Mucosa of rectum (tissue), 2 donors: ENCODE measurements around the gene RIT1.
A peak's percentile ranks its signal among the peaks of the same experiment; 100 is the strongest.
"Not testable (repeated sequence)": the region's sequence is repeated elsewhere in the genome, so short reads cannot be mapped to it uniquely, and the experiment has no call there.

Experiments used
- H3K27ac ChIP-seq, 2 donors: one replicate each; pipeline ENCODE4 v1.7.0; 2013; ENCODE audit warnings: inconsistent platforms in 2 of 2, low read depth in 2 of 2, low read length in 2 of 2
- H3K27me3 ChIP-seq, 2 donors: one replicate each; pipeline ENCODE4 v1.7.0; 2013; ENCODE audit warnings: low read length in 2 of 2; ENCODE audit not compliant: control insufficient read depth in 2 of 2, insufficient read depth in 2 of 2
- H3K36me3 ChIP-seq, 2 donors: one replicate each; pipeline ENCODE4 v1.7.0; 2013; ENCODE audit warnings: low read length in 2 of 2; ENCODE audit not compliant: control insufficient read depth in 2 of 2, insufficient read depth in 2 of 2
- H3K4me1 ChIP-seq, 2 donors: one replicate each; pipeline ENCODE4 v1.7.0; 2013; ENCODE audit warnings: low read length in 2 of 2, mild to moderate bottlenecking in 1 of 2; ENCODE audit not compliant: control insufficient read depth in 2 of 2, insufficient read depth in 2 of 2
- H3K4me3 ChIP-seq, 2 donors: one replicate each; pipeline ENCODE4 v1.7.0; 2013; ENCODE audit warnings: low read length in 2 of 2
- H3K9ac ChIP-seq, 2 donors: one replicate each; pipeline ENCODE4 v1.7.0; 2013; ENCODE audit warnings: low read length in 2 of 2, low read depth in 1 of 2, mild to moderate bottlenecking in 1 of 2
- H3K9me3 ChIP-seq, 2 donors: one replicate each; pipeline ENCODE4 v1.7.0; 2013; ENCODE audit warnings: low read length in 2 of 2; ENCODE audit not compliant: control insufficient read depth in 2 of 2
- donor health status: healthy.
- donor health status: Normal muscosa, but diverticular disease.

The RIT1 gene

DNA sequence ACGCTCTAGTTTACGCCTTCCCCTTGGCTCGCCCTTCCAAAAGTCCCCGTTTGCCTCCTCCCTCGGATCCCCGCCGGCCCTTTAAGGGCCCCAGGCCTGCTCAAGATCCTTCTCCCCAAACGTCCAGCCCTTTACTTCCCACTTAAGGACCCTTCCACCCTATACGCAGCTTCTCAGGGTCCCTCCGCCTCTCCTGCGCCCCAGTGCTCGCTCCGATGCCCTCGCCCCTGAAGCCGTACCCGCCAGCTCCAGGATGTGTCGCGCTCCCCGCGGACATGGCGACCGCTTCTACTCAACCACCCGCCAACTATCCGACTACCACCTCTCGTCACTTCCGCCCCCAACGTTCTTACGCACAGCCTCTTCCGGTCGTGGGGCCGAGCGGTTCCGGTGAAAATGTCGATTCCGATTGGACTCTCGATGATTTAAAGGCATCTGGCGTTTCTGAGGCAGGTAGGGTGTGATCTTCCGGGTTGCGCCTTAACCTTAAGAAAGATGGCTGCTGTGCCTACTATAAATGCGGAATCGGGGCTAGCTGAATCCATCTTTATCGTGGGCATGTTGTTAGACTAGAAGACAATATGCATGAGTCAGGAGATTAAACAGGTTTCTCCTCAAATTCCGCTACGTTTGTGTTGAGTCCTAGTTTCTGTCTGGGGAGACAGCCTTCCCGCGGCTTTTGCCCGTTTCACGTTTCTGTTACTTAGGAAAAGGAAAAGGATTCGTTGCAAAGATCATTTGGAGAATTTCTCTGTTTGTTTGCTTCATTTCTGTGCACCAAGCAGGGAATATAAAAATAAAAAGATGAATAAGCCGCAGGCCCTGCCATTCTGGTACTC lies 23.2 kb upstream of the RIT1 start, which contains the start of gene KHDC4:
Gene KHDC4, minus strand, starts transcription at position 317 of the 839 bp plus-strand sequence. Its CDS starts 40 bp downstream, at position 277.
- Histone ChIP-seq H3K4me1 (peaks cover 35 to 42% of the 10 kb centered on the region in 2 donors), H3K27ac (peak within 1 kb of the TSS; percentile 90 to 95), H3K9me3 (no peaks in the 10 kb centered on the region), H3K9ac (peak within 1 kb of the TSS; percentile 95 to 98), H3K4me3 (peak within 1 kb of the TSS; percentile 81 to 98), H3K36me3 (peaks cover 7 to 12% of the 10 kb centered on the region in 2 donors), H3K27me3 (no peaks in the 10 kb centered on the region)

DNA sequence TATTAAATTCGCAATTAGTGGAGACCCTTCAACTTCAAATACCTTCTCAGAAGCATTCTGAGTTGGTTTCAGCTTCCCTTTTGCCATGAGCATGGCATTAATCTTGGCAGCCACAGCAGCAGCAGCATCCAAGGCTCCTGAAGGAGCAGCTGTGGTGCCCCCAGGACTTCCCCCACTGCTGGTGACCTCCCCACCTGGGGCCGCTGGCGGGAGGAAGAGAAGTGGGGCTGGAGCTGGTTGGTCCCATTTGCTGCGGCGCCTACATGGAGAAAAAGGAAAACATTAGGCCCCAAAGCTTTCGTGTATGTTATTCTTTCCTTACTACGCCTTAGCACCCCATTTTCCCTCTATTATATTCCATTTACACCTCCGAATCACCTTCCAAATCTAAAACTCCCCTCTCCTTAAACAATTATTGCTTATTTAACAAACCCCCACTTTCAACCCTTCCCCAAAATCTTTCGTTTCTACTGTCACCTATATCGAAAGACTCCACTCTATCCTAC lies 22.5 kb upstream of the RIT1 start:
- Histone ChIP-seq H3K27ac (peak overlapping the region; percentile 89 to 95), H3K9me3 (no peaks in the 10 kb centered on the region), H3K4me1 (peaks cover 35 to 49% of the 10 kb centered on the region in 2 donors), H3K4me3 (peak overlapping the region; percentile 81 to 98), H3K9ac (peak overlapping the region; percentile 95 to 98), H3K36me3 (peaks cover 11 to 17% of the 10 kb centered on the region in 2 donors), H3K27me3 (no peaks in the 10 kb centered on the region)

DNA sequence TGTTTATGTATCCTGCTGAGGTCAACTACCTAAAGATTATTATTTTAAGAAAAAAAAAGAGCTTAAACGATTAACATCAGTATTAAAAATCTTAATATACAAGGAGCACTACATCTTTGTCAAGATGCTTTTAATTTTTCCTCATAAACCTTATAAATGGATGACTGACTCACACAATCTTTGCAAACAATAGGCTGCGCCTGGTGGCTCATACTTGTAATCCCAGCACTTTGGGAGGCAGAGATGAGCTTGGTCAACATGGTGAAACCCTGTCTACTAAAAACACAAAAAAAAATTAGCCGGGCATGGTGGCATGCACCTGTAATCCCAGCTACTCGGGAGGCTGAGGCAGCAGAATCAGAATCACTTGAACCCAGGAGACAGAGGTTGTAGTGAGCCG lies 21.3 kb upstream of the RIT1 start:
- Histone ChIP-seq H3K4me1 (peaks cover 35 to 49% of the 10 kb centered on the region in 2 donors), H3K4me3 (peak overlapping the region in 1 of 2 donors; percentile 98), H3K27ac (no peak overlapping the region), H3K27me3 (no peaks in the 10 kb centered on the region), H3K9me3 (no peaks in the 10 kb centered on the region), H3K9ac (peak overlapping the region in 1 of 2 donors; percentile 95), H3K36me3 (peaks cover 17 to 25% of the 10 kb centered on the region in 2 donors)

DNA sequence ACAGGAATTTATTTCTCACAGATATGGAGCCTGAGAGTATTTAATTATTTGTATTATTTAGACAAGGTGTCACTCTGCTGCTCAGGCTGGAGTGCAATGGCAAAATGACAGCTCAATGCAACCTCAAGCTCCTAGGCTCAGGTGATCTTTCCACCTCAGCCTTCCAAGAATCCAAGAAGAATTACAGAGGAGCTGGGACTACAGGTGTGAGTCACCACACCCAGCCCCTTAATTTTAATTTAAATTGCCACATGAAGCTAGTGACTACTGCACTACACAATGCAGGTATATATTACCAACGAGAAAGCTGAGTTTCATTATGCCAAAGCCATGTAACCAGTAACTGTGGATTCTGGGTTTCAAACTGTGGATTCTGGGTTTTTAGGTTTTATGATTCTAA lies 20.9 kb upstream of the RIT1 start:
- H3K27ac ChIP-seq = peak overlapping the region in 1 of 2 donors; percentile 61
- H3K9me3 ChIP-seq = no peaks in the 10 kb centered on the region
- peak overlapping the region in 1 of 2 donors; percentile 46 for H3K4me3 ChIP-seq
- H3K9ac ChIP-seq = peak overlapping the region in 1 of 2 donors; percentile 15
- H3K4me1 ChIP-seq = peaks cover 35 to 49% of the 10 kb centered on the region in 2 donors
- no peaks in the 10 kb centered on the region for H3K27me3 ChIP-seq
- H3K36me3 ChIP-seq = peaks cover 20 to 29% of the 10 kb centered on the region in 2 donors

- H3K9ac ChIP-seq = peak overlapping the region; percentile 17 to 30
- H3K27me3 ChIP-seq = no peaks in the 10 kb centered on the region
- no peaks in the 10 kb centered on the region for H3K9me3 ChIP-seq
- H3K27ac ChIP-seq = peak overlapping the region; percentile 50 to 61
- peaks cover 26 to 35% of the 10 kb centered on the region in 2 donors for H3K36me3 ChIP-seq
- peak overlapping the region; percentile 37 to 46 for H3K4me3 ChIP-seq
- H3K4me1 ChIP-seq = peaks cover 35 to 49% of the 10 kb centered on the region in 2 donors
Measured at GRCh38 chr1:155931332-155932038, 20.3 kb upstream of the RIT1 start.

GRCh38 chr1:155930725-155931124 lies 19.6 kb upstream of the RIT1 start:
- H3K27me3 ChIP-seq, H3K9me3 ChIP-seq: not testable (repeated sequence)
- H3K9ac ChIP-seq = peak overlapping the region in 1 of 2 donors; percentile 30
- H3K27ac ChIP-seq = peak overlapping the region; percentile 61 to 67
- H3K36me3 ChIP-seq = peaks cover 32 to 41% of the 10 kb centered on the region in 2 donors
- H3K4me1 ChIP-seq = peaks cover 35 to 49% of the 10 kb centered on the region in 2 donors
- H3K4me3 ChIP-seq = peak overlapping the region; percentile 37 to 46

DNA sequence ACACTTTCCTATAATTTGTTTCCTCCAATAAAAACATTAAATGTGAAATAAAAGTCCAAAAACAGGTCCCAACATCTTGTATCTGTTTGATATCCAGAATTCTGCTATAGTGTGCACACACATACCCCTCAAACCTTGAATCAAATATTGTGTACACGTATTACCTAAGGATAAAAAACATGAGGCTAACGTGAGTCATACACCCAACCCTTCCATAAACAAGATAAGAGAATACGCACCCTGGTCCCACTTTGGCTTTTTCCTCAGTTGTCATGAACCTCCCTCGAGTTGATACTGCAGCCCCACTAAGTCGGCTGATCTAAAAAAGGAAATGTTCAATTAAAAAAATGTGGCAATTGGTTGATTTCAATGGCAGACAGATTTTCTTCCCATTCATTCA lies 17.9 kb upstream of the RIT1 start:
- no peak overlapping the region for H3K4me3 ChIP-seq
- no peak overlapping the region for H3K9ac ChIP-seq
- no peaks in the 10 kb centered on the region for H3K27me3 ChIP-seq
- H3K27ac ChIP-seq = peak overlapping the region in 1 of 2 donors; percentile 21
- peaks cover 37 to 56% of the 10 kb centered on the region in 2 donors for H3K36me3 ChIP-seq
- H3K4me1 ChIP-seq = peaks cover 32 to 43% of the 10 kb centered on the region in 2 donors
- H3K9me3 ChIP-seq = no peaks in the 10 kb centered on the region

- peaks cover 63 to 76% of the 10 kb centered on the region in 2 donors for H3K36me3 ChIP-seq
- no peak overlapping the region for H3K4me3 ChIP-seq
- no peak overlapping the region for H3K9ac ChIP-seq
- H3K9me3 ChIP-seq = no peaks in the 10 kb centered on the region
- no peak overlapping the region for H3K27ac ChIP-seq
- H3K27me3 ChIP-seq = no peaks in the 10 kb centered on the region
- peaks cover 5 to 17% of the 10 kb centered on the region in 2 donors for H3K4me1 ChIP-seq
Measured at GRCh38 chr1:155925506-155925905, 14.4 kb upstream of the RIT1 start.

DNA sequence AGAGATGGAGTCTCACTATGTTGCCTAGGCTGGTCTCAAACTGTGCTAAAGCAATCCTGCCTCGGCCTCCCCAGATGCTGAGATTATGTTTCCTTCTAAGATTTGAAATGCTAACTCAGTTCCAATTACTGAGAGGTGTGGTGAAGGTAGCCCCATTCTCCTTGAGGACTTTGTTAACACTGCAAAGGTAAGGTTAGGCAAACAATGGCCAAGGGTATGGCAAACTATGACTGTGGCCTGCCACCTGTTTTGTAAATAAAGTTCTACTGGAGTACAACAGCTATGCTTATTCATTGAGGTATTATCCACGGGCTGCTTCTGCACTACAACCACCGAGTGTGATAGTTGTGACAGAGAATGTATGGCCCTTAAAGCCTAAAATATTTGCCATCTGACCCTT lies 9.6 kb upstream of the RIT1 start:
- Histone ChIP-seq H3K4me3 (no peak overlapping the region), H3K9me3 (no peaks in the 10 kb centered on the region), H3K9ac (no peak overlapping the region), H3K4me1 (no peaks in the 10 kb centered on the region), H3K27ac (no peak overlapping the region), H3K27me3 (no peaks in the 10 kb centered on the region), H3K36me3 (peaks cover 71 to 78% of the 10 kb centered on the region in 2 donors)

DNA sequence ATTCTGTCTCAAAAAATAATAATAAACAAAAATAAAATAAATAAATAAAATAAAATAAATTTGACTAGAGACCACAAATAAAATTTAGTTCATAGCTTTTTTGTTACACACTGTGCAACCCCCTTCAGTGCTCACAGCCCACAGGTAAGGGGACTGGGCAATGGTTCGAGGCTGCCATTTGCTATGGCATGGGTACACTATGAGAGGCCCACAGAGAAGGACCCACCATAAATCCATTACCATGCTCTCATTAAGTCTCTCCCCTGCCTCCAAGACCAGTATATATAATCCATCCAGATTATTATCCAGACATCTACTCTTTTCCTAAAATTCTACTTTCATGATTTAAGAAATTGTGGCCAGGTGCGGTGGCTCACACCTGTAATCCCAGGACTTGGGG lies 8.7 kb upstream of the RIT1 start:
- peaks cover 66 to 78% of the 10 kb centered on the region in 2 donors for H3K36me3 ChIP-seq
- H3K27ac ChIP-seq = no peak overlapping the region
- H3K4me3 ChIP-seq = no peak overlapping the region
- no peaks in the 10 kb centered on the region for H3K9me3 ChIP-seq
- no peaks in the 10 kb centered on the region for H3K4me1 ChIP-seq
- H3K27me3 ChIP-seq = no peaks in the 10 kb centered on the region
- H3K9ac ChIP-seq = no peak overlapping the region
